Head of caudate nucleus (tissue), 42 donors: ENCODE data around the gene KANSL1.

Experiments
- DNase-seq, 42 donors: peaks; one replicate each; pipeline versions ENCODE4 v3.0.0 to v3.0.0-alpha.2; 2020 to 2021; ENCODE audit warnings: mixed read lengths in 7 of 42
- intact Hi-C: fragments of 100-400 bp; cut with DNase I; formaldehyde crosslinking; loops from one replicate; pipeline ENCODE4 v1.15.0; 2022

The KANSL1 gene

GRCh38 chr17:46037722-46038255 lies 155.4 kb downstream of the KANSL1 start:
- no peak for DNase-seq
- intact Hi-C loops, result no loop called here

GRCh38 chr17:46036491-46036890 lies 156.7 kb downstream of the KANSL1 start:
- intact Hi-C loops, result no loop called here
- no peak for DNase-seq

GRCh38 chr17:46035112-46035818 lies 158.0 kb downstream of the KANSL1 start:
- intact Hi-C loops, result no loop called here
- no peak for DNase-seq

GRCh38 chr17:46033392-46033791 lies 159.8 kb downstream of the KANSL1 start:
- intact Hi-C loops, result no loop called here
- no peak for DNase-seq

GRCh38 chr17:46032909-46033308 lies 160.3 kb downstream of the KANSL1 start:
- DNase-seq, result no peak
- intact Hi-C loops, result no loop called here

- intact Hi-C loops, result no loop called here
- no peak for DNase-seq
Measured at GRCh38 chr17:46031920-46032319, 161.3 kb downstream of the KANSL1 start.

- intact Hi-C loops, result no loop called here
- no peak for DNase-seq
Measured at GRCh38 chr17:46031440-46031839, 161.8 kb downstream of the KANSL1 start.

GRCh38 chr17:46030752-46031151 lies 162.5 kb downstream of the KANSL1 start:
- DNase-seq, result no peak
- intact Hi-C loops, result no loop called here

GRCh38 chr17:46029627-46030026 lies 163.6 kb downstream of the KANSL1 start:
- intact Hi-C loops, result no loop called here
- DNase-seq, result no peak

GRCh38 chr17:46028981-46029565 lies 164.2 kb downstream of the KANSL1 start:
- intact Hi-C loops, result no loop called here
- peak in 2 of 42 donors; percentile 47 to 60 for DNase-seq

- DNase-seq, result no peak
- intact Hi-C loops, result no loop called here
Measured at GRCh38 chr17:46028374-46028773, 164.9 kb downstream of the KANSL1 start.

- intact Hi-C loops, result no loop called here
- no peak for DNase-seq
Measured at GRCh38 chr17:46027976-46028325, 165.3 kb downstream of the KANSL1 start.

- intact Hi-C loops, result no loop called here
- DNase-seq, result no peak
Measured at GRCh38 chr17:46027048-46027975, 165.9 kb downstream of the KANSL1 start.

- peak in 3 of 42 donors; percentile 31 to 47 (median 39) for DNase-seq
- intact Hi-C loops, result no loop called here
Measured at GRCh38 chr17:46026166-46027047, 166.8 kb downstream of the KANSL1 start.

- peak in 1 of 42 donors; percentile 14 for DNase-seq
- intact Hi-C loops, result no loop called here
Measured at GRCh38 chr17:46025510-46026165, 167.6 kb downstream of the KANSL1 start.

GRCh38 chr17:46025060-46025459 lies 168.2 kb downstream of the KANSL1 start:
- peak in 1 of 42 donors; percentile 30 for DNase-seq
- intact Hi-C loops, result no loop called here

GRCh38 chr17:46024590-46024989 lies 168.6 kb downstream of the KANSL1 start:
- DNase-seq, result peak in 1 of 42 donors; percentile 13
- intact Hi-C loops, result no loop called here

- intact Hi-C loops, result no loop called here
- peak in 11 of 42 donors; percentile 25 to 68 (median 35) for DNase-seq
Measured at GRCh38 chr17:46023783-46024388, 169.3 kb downstream of the KANSL1 start.
